ENCODE results near the gene DYSF. TPM values are rescaled to one million over a fixed set of nuclear protein-coding genes. Genes with fewer than 3 reads are reported as not detected.

Gene DYSF
- polyA plus RNA-seq, 1 donor (not counting 4 experiments of a cell fraction or from before 2014, with no cell fraction given): 8.2 TPM

GRCh38 chr2:71619230-71619741 is 165.9 kb downstream of the DYSF start:
- no peaks in the 10 kb centered on the region for H4K20me1 ChIP-seq (ENCODE audit: control insufficient read depth, extremely low read depth, insufficient read depth, low read length)
- DNase-seq (ENCODE audit: low read depth, low spot score): no peak
- H3K4me1 ChIP-seq (ENCODE audit: control insufficient read depth, extremely low read depth, insufficient read depth, low read length): no peaks in the 10 kb centered on the region
- H3K4me3 ChIP-seq (ENCODE audit: control insufficient read depth in 2 of 3, extremely low read depth in 1 of 3, insufficient read depth in 2 of 3, low read depth in 1 of 3, low read length in 3 of 3): no peak overlapping the region
- H3K79me2 ChIP-seq (ENCODE audit: control insufficient read depth, insufficient read depth, low read length): no peaks in the 10 kb centered on the region
- TF ChIP-seq EZH2 (IDR thresholded peaks at IDR 0.05; ENCODE audit: low read length) (no peak), CTCF (optimal IDR thresholded peaks at IDR 0.05 in 1 of 3, IDR thresholded peaks at IDR 0.05 in 1 of 3, conservative IDR thresholded peaks at IDR 0.05 in 1 of 3; ENCODE audit: extremely low read depth in 1 of 3, insufficient read depth in 2 of 3, low read length in 3 of 3) (no peak)
- H3K9me1 ChIP-seq (ENCODE audit: control insufficient read depth, extremely low read depth, insufficient read depth, low read length): no peaks in the 10 kb centered on the region
- dilution Hi-C loops (cut with MboI; ENCODE audit: extremely low pct_ligation_motif_present, low sequenced_read_pairs): no loop called here
- FAIRE-seq: no peak
- no peak overlapping the region for H2AFZ ChIP-seq (ENCODE audit: control insufficient read depth, low read length)
- peaks cover 4% of the 10 kb centered on the region for H3K27me3 ChIP-seq (ENCODE audit: control insufficient read depth, extremely low read depth, insufficient read depth, low read length)
- H3K4me2 ChIP-seq (ENCODE audit: control insufficient read depth, extremely low read depth, insufficient read depth, low read depth, low read length): no peak overlapping the region
- no peaks in the 10 kb centered on the region for H3K36me3 ChIP-seq (ENCODE audit: control insufficient read depth in 2 of 2, extremely low read depth in 1 of 2, insufficient read depth in 2 of 2, low read length in 2 of 2)
- no peak overlapping the region for H3K27ac ChIP-seq (ENCODE audit: control insufficient read depth, insufficient read depth, low read length)
- H3K9me3 ChIP-seq (ENCODE audit: control insufficient read depth, low read depth, low read length): no peaks in the 10 kb centered on the region
- no peak overlapping the region for H3K9ac ChIP-seq (ENCODE audit: control insufficient read depth, extremely low read depth, insufficient read depth, low read length)

DNA sequence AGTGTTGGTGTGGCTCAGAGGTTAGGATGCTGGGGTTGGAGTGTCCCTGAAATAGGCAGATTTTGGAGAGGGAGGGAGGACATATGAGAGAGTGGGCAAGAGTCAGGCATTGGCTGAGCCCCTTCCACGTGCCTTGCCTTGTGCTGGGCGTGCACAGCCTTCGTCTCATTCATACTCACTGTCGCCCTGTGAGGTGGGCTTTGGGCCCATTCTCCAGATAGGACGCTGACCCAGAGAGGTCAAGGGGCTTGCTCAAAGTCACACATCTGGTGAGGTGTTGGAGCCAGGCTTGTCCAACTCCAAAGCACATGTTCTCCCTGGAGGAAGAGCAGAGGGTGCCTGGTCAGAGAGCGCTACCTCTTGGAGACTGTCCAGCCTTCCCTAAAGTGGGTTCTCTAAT is 166.8 kb downstream of the DYSF start:
- DNase-seq (ENCODE audit: low read depth, low spot score): no peak
- Histone ChIP-seq H3K9me1 (ENCODE audit: control insufficient read depth, extremely low read depth, insufficient read depth, low read length) (no peaks in the 10 kb centered on the region), H3K4me3 (ENCODE audit: control insufficient read depth in 2 of 3, extremely low read depth in 1 of 3, insufficient read depth in 2 of 3, low read depth in 1 of 3, low read length in 3 of 3) (no peak overlapping the region), H3K4me1 (ENCODE audit: control insufficient read depth, extremely low read depth, insufficient read depth, low read length) (no peaks in the 10 kb centered on the region), H4K20me1 (ENCODE audit: control insufficient read depth, extremely low read depth, insufficient read depth, low read length) (no peaks in the 10 kb centered on the region), H3K36me3 (ENCODE audit: control insufficient read depth in 2 of 2, extremely low read depth in 1 of 2, insufficient read depth in 2 of 2, low read length in 2 of 2) (no peaks in the 10 kb centered on the region), H3K27ac (ENCODE audit: control insufficient read depth, insufficient read depth, low read length) (no peak overlapping the region), H3K4me2 (ENCODE audit: control insufficient read depth, extremely low read depth, insufficient read depth, low read depth, low read length) (no peak overlapping the region), H3K27me3 (ENCODE audit: control insufficient read depth, extremely low read depth, insufficient read depth, low read length) (peaks cover 4% of the 10 kb centered on the region), H2AFZ (ENCODE audit: control insufficient read depth, low read length) (no peak overlapping the region), H3K9me3 (ENCODE audit: control insufficient read depth, low read depth, low read length) (no peaks in the 10 kb centered on the region), H3K9ac (ENCODE audit: control insufficient read depth, extremely low read depth, insufficient read depth, low read length) (no peak overlapping the region), H3K79me2 (ENCODE audit: control insufficient read depth, insufficient read depth, low read length) (no peaks in the 10 kb centered on the region)
- dilution Hi-C loops (cut with MboI; ENCODE audit: extremely low pct_ligation_motif_present, low sequenced_read_pairs): no loop called here
- TF ChIP-seq EZH2 (IDR thresholded peaks at IDR 0.05; ENCODE audit: low read length): no peak
- TF ChIP-seq CTCF (optimal IDR thresholded peaks at IDR 0.05 in 1 of 3, IDR thresholded peaks at IDR 0.05 in 1 of 3, conservative IDR thresholded peaks at IDR 0.05 in 1 of 3; ENCODE audit: extremely low read depth in 1 of 3, insufficient read depth in 2 of 3, low read length in 3 of 3): no peak
- FAIRE-seq: no peak

All from keratinocyte (primary cell).